Right cardiac atrium (tissue), 5 donors: ENCODE measurements around the gene CAV3. TPM values are rescaled to one million over a fixed set of nuclear protein-coding genes. Genes with fewer than 3 reads are reported as not detected.
"Not testable (repeated sequence)": the region's sequence is repeated elsewhere in the genome, so short reads cannot be mapped to it uniquely, and the experiment has no call there.

Experiments
- ATAC-seq, 2 donors: fragments of 200-7000 bp; cut with Tn5 transposase; one replicate each; pipeline versions ENCODE4 v1.8.0 to v1.9.1; 2020; ENCODE audit warnings: moderate library complexity in 2 of 2, mild to moderate bottlenecking in 1 of 2
- DNase-seq, 3 donors: peaks; one replicate each; pipeline ENCODE4 v3.0.0-alpha.2; 2020
- H3K27ac ChIP-seq: one replicate; pipeline ENCODE4 v1.5.1; 2013; ENCODE audit warnings: mild to moderate bottlenecking, low read length, control low read depth, moderate library complexity
- H3K27me3 ChIP-seq: one replicate; pipeline ENCODE4 v1.6.1; 2013; ENCODE audit not compliant: control insufficient read depth, insufficient read depth
- H3K4me1 ChIP-seq: one replicate; pipeline ENCODE4 v1.6.1; 2013; ENCODE audit warnings: low read length; ENCODE audit not compliant: control insufficient read depth, insufficient read depth
- H3K4me3 ChIP-seq: one replicate; pipeline ENCODE4 v1.5.1; 2013; ENCODE audit warnings: low read length, control low read depth
- H3K9me3 ChIP-seq: one replicate; pipeline ENCODE4 v1.6.1; 2013; ENCODE audit warnings: low read length; ENCODE audit not compliant: control insufficient read depth
- WGBS: extraction: QIAGEN DNeasy Blood & Tissue Kit; methylation state at CpG from one replicate; pipeline ENCODE4 v1.1.7; 2013; 5-methylcytosine and 5-hydroxymethylcytosine counted together
- intact Hi-C, 4 donors: fragments of 100-400 bp; cut with DNase I; formaldehyde crosslinking; loops; one replicate each; pipeline versions ENCODE4 v1.11.0 to v1.14.0; 2022 to 2023
- long read RNA-seq, 4 donors: library from polyadenylated mRNA; unstranded; transcript quantifications; one replicate each; pipeline ENCODE4 v2.0.0, GENCODE V29; 2020 to 2021
- polyA plus RNA-seq: library from polyadenylated mRNA; stranded (reverse); fragments of 200-250 nt; gene quantifications from one replicate; pipeline ENCODE4 v1.2.3, GENCODE V29; 2013
- total RNA-seq, 4 donors: library from RNA; stranded (reverse); fragmentation: NEBNext Ultra II Directional; extraction: Animal tissue kit (Norgen Biotek cat#: 25700); gene quantifications; one replicate each; pipeline ENCODE4 v1.2.1, GENCODE V29; 2021
- donor health status: healthy with polysubstance abuse.
- donor health status: DM: no; HTN: yes; CAD: no.
- donor health status: DM: no; HTN: no; CAD: no.
- donor health status: DM: no; HTN: yes; CAD: no; lungs with severe emphysema.
- donor health status: DM: yes; HTN: yes; CAD: no.

CAV3 gene
- total RNA-seq (10 to 100 TPM; 18.8 to 27.7 (median 22.5) TPM), polyA plus RNA-seq (25.4 TPM)
- long read RNA-seq, donor 1, transcript CAV3-201 (2 exons, 1,431 nt), result major isoform, 67 of 71 reads
- long read RNA-seq, donor 1, partial matches to known transcripts, result 0 of 71 reads
- long read RNA-seq, donor 1, other reads (novel, unspliced or antisense), result 4 of 71 reads
- long read RNA-seq, donor 2, transcript CAV3-201 (2 exons, 1,431 nt), result major isoform, 26 of 27 reads
- long read RNA-seq, donor 2, partial matches to known transcripts, result 0 of 27 reads
- long read RNA-seq, donor 2, other reads (novel, unspliced or antisense), result 0 of 27 reads
- long read RNA-seq, donor 3, transcript CAV3-201 (2 exons, 1,431 nt), result major isoform, 127 of 134 reads
- long read RNA-seq, donor 3, partial matches to known transcripts, result 0 of 134 reads
- long read RNA-seq, donor 3, other reads (novel, unspliced or antisense), result 7 of 134 reads
- long read RNA-seq, donor 4, transcript CAV3-201 (2 exons, 1,431 nt), result major isoform, 27 of 28 reads
- long read RNA-seq, donor 4, partial matches to known transcripts, result 0 of 28 reads
- long read RNA-seq, donor 4, other reads (novel, unspliced or antisense), result 1 of 28 reads

- peak; percentile 55 to 78 (median 69) for DNase-seq
- 46% methylated on average over 23 of the region's 23 CpGs for WGBS
- H3K4me3 ChIP-seq, result peak within 1 kb of the TSS; percentile 30
- H3K4me1 ChIP-seq, result peaks cover 7% of the 10 kb centered on the region
- H3K27ac ChIP-seq, result peak within 1 kb of the TSS; percentile 92
- no peaks in the 10 kb centered on the region for H3K9me3 ChIP-seq
- peak; percentile 82 to 84 for ATAC-seq
- intact Hi-C loops, result no loop called here
- no peaks in the 10 kb centered on the region for H3K27me3 ChIP-seq
Observed at GRCh38 chr3:8733332-8734094, at the start of gene CAV3. Gene CAV3 (plus strand): TSS chr3:8733802. CDS start chr3:8733877, 75 bp downstream.

- intact Hi-C loops, result not testable (repeated sequence)
- 76% methylated on average over 6 of the region's 6 CpGs for WGBS
Observed at GRCh38 chr3:8684992-8685391, 48.6 kb upstream of the CAV3 start.

DNA sequence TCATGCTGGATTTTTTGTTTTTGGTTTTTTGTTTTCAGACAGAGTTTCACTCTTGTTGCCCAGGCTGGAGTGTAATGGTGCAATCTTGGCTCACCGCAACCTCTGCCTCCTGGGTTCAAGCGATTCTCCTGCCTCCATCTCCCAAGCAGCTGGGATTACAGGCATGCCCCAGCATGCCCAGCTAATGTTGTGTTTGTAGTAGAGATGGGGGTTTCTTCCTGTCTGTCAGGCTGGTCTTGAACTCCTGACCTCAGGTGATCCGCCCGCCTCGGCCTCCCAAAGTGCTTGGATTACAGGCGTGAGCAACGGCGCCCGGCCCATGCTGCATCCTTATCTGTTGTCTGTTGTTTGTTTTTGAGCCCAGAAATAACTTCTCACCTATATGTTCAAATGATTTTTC is 42.3 kb upstream of the CAV3 start:
- ATAC-seq, H3K27ac ChIP-seq, H3K9me3 ChIP-seq, H3K4me3 ChIP-seq, intact Hi-C loops, H3K4me1 ChIP-seq, H3K27me3 ChIP-seq, DNase-seq: not testable (repeated sequence)
- WGBS, result 92% methylated on average over 9 of the region's 9 CpGs

More at GRCh38 chr3:8684992-8685391, 48.6 kb upstream of the CAV3 start:
- ATAC-seq, H3K4me1 ChIP-seq, H3K27me3 ChIP-seq, H3K27ac ChIP-seq, H3K4me3 ChIP-seq, DNase-seq, H3K9me3 ChIP-seq: not testable (repeated sequence)

DNA sequence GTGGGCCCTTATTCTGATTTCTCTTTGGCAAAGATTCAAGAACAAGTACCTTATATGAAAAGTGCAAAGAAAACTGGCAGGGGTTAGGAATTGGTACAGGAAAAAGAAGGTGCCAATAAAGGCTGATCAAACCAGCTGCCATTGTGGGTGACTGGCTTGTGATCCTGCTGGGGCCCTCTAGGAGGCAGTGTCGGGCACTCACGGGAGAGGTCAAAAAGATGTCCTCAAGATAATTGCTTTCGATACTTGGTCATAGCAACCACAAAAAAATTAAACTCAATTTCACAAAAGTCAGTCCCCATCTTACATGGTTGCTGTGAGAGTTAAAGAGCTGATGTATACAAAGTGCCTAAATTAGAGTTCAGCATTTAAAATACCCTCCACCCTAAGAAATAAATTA is 31.0 kb upstream of the CAV3 start:
- 37% methylated on average over 3 of the region's 3 CpGs for WGBS
- DNase-seq (no peak), ATAC-seq (no peak)
- intact Hi-C loops, result no loop called here
- Histone ChIP-seq H3K9me3 (no peaks in the 10 kb centered on the region), H3K4me3 (no peak overlapping the region), H3K27me3 (no peaks in the 10 kb centered on the region), H3K4me1 (no peaks in the 10 kb centered on the region), H3K27ac (no peak overlapping the region)

DNA sequence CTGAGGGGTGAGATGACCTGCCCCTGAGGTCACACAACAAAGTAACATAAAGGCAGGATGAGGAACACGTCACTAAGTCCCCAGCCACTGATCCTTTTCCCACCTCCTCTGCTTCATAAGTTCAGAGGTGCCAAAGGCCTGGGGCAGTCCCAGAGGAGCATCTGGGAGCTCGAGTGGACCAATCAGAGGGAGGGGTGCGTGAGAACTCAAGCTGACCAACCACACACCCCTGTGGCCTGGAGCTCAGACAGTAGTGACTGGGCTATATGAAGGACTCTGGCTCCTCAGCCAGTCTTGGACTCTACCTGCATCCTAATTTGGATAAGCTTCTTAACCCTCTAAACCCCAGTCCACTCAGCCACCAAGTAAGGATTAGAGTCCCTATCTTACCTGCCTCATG is 28.0 kb upstream of the CAV3 start:
- 78% methylated on average over 3 of the region's 3 CpGs for WGBS
- ATAC-seq (no peak), DNase-seq (no peak)
- H3K27ac ChIP-seq, result no peak overlapping the region
- H3K4me1 ChIP-seq, result no peaks in the 10 kb centered on the region
- no peaks in the 10 kb centered on the region for H3K9me3 ChIP-seq
- no peaks in the 10 kb centered on the region for H3K27me3 ChIP-seq
- no peak overlapping the region for H3K4me3 ChIP-seq
- intact Hi-C loops, result no loop called here

DNA sequence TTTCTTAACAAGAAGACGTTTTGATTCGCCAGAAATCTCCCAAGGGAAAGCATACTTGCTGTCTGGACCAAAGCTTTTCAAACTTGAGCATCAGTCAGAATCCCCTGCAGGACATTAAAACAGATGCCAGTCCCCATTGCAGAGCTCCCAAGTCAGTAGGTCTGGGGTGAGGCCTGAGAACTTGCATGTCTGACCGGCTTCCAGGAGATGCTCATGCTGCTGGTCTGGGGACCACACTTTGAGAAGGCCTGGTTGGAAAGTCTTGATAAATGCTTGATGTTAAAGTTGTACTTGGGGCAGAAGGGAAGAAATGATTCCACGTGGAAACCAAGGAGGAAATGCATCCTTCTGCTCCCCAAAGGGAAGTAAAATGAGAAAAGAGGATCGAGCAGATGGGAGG is 24.3 kb upstream of the CAV3 start:
- Histone ChIP-seq H3K27me3 (no peaks in the 10 kb centered on the region), H3K27ac (no peak overlapping the region), H3K4me3 (no peak overlapping the region), H3K4me1 (no peaks in the 10 kb centered on the region), H3K9me3 (no peaks in the 10 kb centered on the region)
- 64% methylated on average over 5 of the region's 5 CpGs for WGBS
- DNase-seq (no peak), ATAC-seq (no peak)
- intact Hi-C loops, result no loop called here

GRCh38 chr3:8709801-8710507 is 23.6 kb upstream of the CAV3 start:
- Histone ChIP-seq H3K27ac (no peak overlapping the region), H3K4me1 (no peaks in the 10 kb centered on the region), H3K4me3 (no peak overlapping the region), H3K9me3 (no peaks in the 10 kb centered on the region), H3K27me3 (no peaks in the 10 kb centered on the region)
- intact Hi-C loops, result no loop called here
- 87% methylated on average over 8 of the region's 8 CpGs for WGBS
- ATAC-seq (no peak), DNase-seq (no peak)

DNA sequence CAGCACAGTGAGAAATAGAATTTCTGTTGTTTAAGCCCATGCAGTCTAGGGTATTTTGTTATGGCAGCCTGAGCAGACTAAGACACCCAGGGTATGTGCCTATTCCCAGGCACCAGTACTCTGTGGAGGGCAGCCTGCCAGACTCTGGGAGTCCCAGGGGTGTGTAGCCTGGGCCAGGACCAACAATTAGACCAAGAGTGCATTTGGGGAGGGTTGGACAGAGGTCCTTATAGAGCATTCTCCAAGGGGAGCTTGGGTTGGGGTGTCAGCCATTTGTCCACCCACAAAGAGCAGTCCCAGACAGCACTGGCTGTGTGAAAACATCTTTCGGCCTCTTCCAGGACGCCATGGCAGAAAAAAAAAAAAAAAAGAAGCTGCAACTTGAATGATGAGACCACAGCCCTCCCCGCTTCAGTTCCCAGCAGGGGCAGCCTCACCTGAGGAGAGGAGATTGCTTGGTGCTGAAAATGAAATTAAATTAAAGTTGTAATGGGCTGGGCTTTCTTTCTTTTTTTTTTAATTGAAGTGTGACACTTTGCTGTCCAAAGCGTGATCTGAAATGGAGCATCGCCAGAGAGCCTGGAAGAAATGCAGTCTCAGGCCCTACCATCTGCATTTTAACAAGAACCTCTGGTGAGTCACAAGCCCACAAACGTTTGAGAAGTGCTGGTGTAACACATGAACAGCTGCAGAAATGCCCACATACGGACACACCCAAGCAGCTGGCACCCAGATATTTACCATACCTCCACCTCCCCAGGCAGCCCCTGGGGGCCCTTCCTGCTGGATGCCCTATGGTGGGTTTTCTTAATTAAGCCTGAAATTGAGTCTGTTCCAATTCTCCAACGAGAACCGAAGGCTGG is 21.3 kb upstream of the CAV3 start:
- intact Hi-C loops, result no loop called here
- DNase-seq (no peak), ATAC-seq (peak; percentile 29 to 31)
- Histone ChIP-seq H3K9me3 (no peaks in the 10 kb centered on the region), H3K27me3 (no peaks in the 10 kb centered on the region), H3K27ac (no peak overlapping the region), H3K4me3 (no peak overlapping the region), H3K4me1 (no peaks in the 10 kb centered on the region)
- WGBS, result 46% methylated on average over 9 of the region's 9 CpGs

DNA sequence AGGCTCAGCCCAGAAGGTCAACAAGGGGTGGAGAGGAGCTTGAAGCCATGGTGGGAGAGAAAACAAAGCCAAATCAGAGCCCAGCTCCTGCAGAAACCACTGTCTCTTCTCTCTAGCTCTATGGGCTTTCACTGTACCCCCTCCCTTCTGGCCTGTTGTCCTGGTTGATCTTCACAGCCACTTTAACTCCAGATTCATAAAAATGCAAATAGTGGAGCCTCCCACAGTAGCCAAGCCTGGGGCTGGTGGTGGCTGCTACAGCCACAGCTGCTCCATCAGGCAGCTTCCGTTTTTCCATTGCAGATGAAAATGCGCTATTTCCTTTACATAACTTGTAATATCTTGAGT is 20.7 kb upstream of the CAV3 start:
- DNase-seq (no peak), ATAC-seq (no peak)
- 81% methylated on average over 2 of the region's 2 CpGs for WGBS

More for the DNA sequence above, 20.7 kb upstream of the CAV3 start:
- no peak overlapping the region for H3K27ac ChIP-seq
- intact Hi-C loops, result no loop called here
- H3K4me1 ChIP-seq, result no peaks in the 10 kb centered on the region
- H3K27me3 ChIP-seq, result no peaks in the 10 kb centered on the region
- no peak overlapping the region for H3K4me3 ChIP-seq
- no peaks in the 10 kb centered on the region for H3K9me3 ChIP-seq
